ENCODE results near the gene ESYT1.

The ESYT1 gene

DNA sequence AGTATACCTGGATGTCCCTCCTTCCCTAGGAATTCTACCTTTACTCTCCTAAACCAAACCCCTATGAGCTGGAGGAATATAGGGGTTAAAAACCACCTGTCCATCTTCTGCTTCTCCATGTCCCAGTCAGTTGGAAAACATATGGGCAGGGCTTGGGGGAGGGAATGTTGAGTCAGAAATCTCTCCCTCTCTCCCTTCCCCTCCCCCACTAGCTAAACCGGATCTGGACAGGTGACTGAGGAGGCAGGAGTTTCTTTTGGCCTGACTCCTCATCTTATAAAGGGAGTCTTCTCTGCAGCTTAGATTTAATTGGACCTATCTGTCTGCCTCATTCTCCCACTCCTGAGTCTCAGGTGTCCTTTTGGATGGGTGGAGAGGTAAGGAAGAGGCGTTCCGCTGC, 42.0 kb upstream of the ESYT1 start:
- DNase-seq (ENCODE audit: low read depth, low spot score), result no peak
- TF ChIP-seq, protein P1, sequence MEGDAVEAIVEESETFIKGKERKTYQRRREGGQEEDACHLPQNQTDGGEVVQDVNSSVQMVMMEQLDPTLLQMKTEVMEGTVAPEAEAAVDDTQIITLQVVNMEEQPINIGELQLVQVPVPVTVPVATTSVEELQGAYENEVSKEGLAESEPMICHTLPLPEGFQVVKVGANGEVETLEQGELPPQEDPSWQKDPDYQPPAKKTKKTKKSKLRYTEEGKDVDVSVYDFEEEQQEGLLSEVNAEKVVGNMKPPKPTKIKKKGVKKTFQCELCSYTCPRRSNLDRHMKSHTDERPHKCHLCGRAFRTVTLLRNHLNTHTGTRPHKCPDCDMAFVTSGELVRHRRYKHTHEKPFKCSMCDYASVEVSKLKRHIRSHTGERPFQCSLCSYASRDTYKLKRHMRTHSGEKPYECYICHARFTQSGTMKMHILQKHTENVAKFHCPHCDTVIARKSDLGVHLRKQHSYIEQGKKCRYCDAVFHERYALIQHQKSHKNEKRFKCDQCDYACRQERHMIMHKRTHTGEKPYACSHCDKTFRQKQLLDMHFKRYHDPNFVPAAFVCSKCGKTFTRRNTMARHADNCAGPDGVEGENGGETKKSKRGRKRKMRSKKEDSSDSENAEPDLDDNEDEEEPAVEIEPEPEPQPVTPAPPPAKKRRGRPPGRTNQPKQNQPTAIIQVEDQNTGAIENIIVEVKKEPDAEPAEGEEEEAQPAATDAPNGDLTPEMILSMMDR (IDR thresholded peaks at IDR 0.05; ENCODE audit: insufficient read depth, low read length, missing control alignments), result no peak
- H3K4me3 ChIP-seq (ENCODE audit: low read depth, low read length), result no peak overlapping the region
- POLR2A ChIA-PET, result no interaction called here
- CTCF ChIA-PET, result interaction anchor here (1.0 to 2.1 kb wide), 9 partner anchors 9 to 57 kb away, joined by 3 to 6 read pairs (median 4); no protein-coding TSS in a partner anchor

DNA sequence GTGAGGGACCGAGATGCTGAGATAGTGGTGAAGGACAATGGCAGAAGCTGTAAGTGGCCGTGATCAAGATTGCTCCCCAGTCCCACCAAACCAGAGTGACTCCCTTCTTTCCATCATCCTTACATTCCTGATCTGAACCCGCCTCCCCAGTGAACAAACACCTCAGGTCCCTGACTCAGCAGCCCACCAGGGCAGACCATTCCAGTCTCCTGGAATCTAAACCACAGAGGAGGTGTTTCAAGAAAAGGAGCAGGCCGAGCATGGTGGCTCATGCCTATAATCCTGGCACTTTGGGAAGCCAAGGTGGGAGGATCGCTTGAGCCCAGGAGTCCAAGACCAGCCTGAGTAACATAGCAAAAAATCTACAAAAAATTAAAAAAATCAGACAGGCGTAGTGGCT, 41.5 kb upstream of the ESYT1 start:
- CTCF ChIA-PET, result interaction anchor here (0.7 to 2.1 kb wide), 7 partner anchors 10 to 148 kb away, joined by 3 to 6 read pairs (median 3); no protein-coding TSS in a partner anchor
- DNase-seq (ENCODE audit: low read depth, low spot score), result no peak
- POLR2A ChIA-PET, result no interaction called here
- H3K4me3 ChIP-seq (ENCODE audit: low read depth, low read length), result no peak overlapping the region
- TF ChIP-seq, protein P1 (IDR thresholded peaks at IDR 0.05; ENCODE audit: insufficient read depth, low read length, missing control alignments), result no peak

DNA sequence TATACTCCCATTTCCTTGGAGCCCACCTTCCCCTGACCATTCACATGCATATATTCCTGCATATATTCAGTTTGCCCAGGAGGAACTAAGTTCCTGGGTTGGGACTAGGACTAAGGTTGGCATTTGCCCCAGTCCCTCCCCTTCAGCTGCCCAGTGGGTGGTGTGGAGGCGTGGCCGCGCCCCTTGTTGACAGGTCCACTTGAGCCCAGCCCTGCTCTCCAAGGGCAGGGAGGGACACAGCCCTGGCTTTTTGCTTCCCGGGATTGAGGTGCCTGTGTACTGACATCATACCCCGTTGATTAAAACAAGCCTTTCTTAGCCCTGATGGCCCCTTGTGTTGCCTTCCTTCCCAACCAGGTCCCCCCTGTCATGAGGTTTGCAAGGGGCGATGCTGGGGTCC, 40.8 kb upstream of the ESYT1 start:
- ChIA-PET CTCF (interaction anchor here (0.7 to 2.0 kb wide), 3 partner anchors 15 to 149 kb away, joined by 3 to 6 read pairs (median 4); no protein-coding TSS in a partner anchor), POLR2A (no interaction called here)
- H3K4me3 ChIP-seq (ENCODE audit: low read depth, low read length), result no peak overlapping the region
- TF ChIP-seq, protein P1 (IDR thresholded peaks at IDR 0.05; ENCODE audit: insufficient read depth, low read length, missing control alignments), result no peak
- no peak for DNase-seq (ENCODE audit: low read depth, low spot score)

DNA sequence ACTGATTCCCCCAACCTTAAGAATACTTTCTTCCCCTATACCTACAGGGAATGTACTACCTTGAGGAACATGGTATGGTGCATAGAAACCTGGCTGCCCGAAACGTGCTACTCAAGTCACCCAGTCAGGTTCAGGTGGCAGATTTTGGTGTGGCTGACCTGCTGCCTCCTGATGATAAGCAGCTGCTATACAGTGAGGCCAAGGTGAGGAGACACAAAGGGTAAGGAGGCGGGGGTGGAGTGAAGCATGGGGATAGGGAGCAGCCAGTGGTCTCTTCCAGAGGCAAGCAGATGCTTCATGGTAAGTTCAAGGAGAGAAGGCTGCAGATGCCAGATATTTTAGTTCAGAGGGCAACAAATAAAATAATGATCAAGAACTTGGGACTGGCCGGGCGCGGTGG, 30.3 kb upstream of the ESYT1 start:
- POLR2A ChIA-PET, result no interaction called here
- no peak overlapping the region for H3K4me3 ChIP-seq (ENCODE audit: low read depth, low read length)
- TF ChIP-seq, protein P1 (IDR thresholded peaks at IDR 0.05; ENCODE audit: insufficient read depth, low read length, missing control alignments), result no peak
- CTCF ChIA-PET, result interaction anchor here (1.5 kb wide), 1 partner anchor 12 kb away, joined by 4 read pairs; no protein-coding TSS in a partner anchor
- no peak for DNase-seq (ENCODE audit: low read depth, low spot score)

DNA sequence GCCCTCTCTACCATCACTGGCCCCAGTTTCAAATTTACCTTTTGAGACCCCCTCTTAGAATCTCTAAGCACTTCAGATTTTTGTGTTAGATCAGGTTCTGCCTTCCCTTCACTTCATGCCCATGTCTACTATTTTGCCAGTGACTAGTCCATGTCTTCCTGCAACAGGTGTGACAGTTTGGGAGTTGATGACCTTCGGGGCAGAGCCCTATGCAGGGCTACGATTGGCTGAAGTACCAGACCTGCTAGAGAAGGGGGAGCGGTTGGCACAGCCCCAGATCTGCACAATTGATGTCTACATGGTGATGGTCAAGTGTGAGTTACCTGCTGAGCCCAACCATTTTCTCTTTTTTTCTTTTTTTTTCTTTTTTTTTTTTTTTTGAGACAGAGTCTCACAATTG, 29.5 kb upstream of the ESYT1 start:
- TF ChIP-seq, protein P1 (IDR thresholded peaks at IDR 0.05; ENCODE audit: insufficient read depth, low read length, missing control alignments), result no peak
- ChIA-PET POLR2A (no interaction called here), CTCF (no interaction called here)
- no peak for DNase-seq (ENCODE audit: low read depth, low spot score)
- H3K4me3 ChIP-seq (ENCODE audit: low read depth, low read length), result no peak overlapping the region

DNA sequence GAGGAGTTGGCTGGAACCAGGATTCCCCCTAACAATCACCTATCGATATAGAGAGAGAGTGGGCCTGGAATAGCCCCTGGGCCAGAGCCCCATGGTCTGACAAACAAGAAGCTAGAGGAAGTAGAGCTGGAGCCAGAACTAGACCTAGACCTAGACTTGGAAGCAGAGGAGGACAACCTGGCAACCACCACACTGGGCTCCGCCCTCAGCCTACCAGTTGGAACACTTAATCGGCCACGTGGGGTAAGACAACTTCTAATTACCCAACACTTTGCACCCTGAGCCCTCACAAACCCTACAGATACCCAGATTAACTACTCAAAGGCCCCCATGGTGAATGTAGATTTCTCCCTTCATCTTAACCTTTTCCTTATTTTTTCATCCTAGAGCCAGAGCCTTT, 28.3 kb upstream of the ESYT1 start:
- POLR2A ChIA-PET, result no interaction called here

More for the DNA sequence above, 28.3 kb upstream of the ESYT1 start:
- DNase-seq (ENCODE audit: low read depth, low spot score), result no peak
- CTCF ChIA-PET, result interaction anchor here (0.6 to 2.2 kb wide), 2 partner anchors 20 to 52 kb away, joined by 4 to 5 read pairs; partner anchors contain the start of gene ERBB3
- TF ChIP-seq, protein P1 (IDR thresholded peaks at IDR 0.05; ENCODE audit: insufficient read depth, low read length, missing control alignments), result no peak
- H3K4me3 ChIP-seq (ENCODE audit: low read depth, low read length), result no peak overlapping the region
